Activated T-cell treated with anti-CD3 and anti-CD28 coated beads for 24 hours (primary cell): ENCODE results near the gene NHSL2.
"Not testable (repeated sequence)": the region's sequence is repeated elsewhere in the genome, so short reads cannot be mapped to it uniquely, and the experiment has no call there.

Experiments
- DNase-seq: peaks from one replicate; pipeline ENCODE4 v3.0.0-alpha.2; 2020; ENCODE audit warnings: low read depth

Gene NHSL2

DNA sequence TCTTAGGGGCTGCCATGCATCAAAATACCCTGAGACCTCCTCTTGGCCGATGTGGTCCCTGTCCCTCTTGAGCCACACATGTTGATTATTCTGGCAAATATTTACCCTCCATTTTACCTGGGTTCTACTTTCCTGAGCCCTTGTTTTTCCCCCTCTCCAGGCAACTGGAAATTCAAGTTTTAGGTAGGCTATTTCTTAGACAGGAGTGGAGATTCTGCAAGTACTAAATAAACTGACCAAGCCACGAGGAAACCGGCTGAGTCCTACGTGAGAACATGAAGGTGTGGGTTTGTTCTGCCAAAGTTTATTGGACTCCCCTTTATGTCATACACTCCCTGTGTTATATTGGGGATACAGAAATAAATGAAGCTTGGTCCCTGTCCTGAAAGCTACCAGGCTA is 133.0 kb downstream of the NHSL2 start:
- DNase-seq = no peak

DNA sequence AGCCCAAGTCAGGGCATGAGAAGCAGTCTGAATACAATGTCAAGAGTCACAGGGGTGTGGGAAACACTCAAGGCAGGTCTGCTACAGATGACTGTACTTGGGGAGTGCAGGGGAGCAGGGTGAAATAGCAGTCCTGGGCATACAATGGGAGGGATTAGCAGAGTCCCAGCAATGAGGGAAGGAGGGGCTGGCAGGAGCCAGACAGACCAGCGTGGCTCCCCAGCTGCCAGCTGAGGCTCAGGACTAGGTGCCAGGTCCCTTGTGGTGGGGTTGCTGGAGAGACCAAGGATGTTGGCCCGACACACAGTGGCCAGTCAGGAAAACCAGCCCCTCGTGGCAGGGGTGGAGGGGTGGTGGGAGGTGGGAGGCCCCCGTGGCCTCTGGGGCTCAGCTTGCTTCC is 134.5 kb downstream of the NHSL2 start:
- DNase-seq = no peak

DNA sequence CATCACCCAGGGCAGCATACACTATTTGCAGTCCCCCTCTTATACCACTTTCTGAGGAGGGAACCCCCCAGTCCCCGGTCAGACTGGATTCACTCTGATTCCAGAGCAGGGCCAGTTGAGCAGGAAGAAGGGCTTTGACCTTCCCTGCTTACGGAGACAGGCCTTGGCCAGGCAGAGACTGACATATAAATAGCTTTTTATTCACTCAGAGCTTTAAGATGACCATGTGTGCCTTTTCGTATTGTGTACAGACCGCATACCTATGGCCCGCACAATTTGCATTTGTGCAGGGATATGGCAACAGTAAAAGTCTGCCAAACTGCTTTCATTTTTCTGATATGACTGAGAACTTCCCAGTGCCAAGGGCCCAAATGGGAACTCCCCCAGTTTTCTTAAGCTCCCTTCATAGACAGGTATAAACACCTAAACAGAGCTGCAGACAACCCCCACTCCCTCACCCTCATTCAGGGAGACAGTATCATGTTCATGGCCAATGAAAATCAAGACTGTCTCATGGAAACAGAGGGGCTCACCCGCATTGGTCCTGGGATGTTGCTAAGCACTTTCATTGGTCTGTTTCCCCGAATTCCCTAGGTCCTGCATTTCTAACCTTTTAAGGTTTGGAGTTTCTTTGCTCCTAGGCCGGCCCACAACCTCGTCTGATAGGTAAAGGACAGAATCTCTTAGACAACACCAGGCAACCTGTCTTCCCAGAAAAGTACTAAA is 135.1 kb downstream of the NHSL2 start:
- DNase-seq = no peak

DNA sequence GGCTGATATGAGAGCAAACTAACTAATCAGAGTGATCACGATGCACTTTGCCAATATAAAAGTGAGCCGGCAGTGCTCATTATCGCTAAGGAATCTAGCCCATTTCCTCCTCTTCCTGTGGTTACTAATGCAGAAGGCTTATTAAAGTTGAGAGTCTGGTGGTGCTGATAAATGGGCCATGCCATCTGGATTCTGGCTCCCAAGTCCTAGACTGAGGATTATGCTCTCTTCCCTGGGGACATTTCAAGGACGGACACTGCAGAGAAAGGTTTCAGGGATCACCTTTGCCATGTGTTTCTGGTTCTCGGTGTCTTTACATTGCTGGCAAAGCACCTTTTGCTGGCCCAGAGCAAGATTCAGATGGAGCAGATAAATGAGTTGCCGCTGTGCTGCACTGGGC is 135.8 kb downstream of the NHSL2 start:
- DNase-seq = no peak

DNA sequence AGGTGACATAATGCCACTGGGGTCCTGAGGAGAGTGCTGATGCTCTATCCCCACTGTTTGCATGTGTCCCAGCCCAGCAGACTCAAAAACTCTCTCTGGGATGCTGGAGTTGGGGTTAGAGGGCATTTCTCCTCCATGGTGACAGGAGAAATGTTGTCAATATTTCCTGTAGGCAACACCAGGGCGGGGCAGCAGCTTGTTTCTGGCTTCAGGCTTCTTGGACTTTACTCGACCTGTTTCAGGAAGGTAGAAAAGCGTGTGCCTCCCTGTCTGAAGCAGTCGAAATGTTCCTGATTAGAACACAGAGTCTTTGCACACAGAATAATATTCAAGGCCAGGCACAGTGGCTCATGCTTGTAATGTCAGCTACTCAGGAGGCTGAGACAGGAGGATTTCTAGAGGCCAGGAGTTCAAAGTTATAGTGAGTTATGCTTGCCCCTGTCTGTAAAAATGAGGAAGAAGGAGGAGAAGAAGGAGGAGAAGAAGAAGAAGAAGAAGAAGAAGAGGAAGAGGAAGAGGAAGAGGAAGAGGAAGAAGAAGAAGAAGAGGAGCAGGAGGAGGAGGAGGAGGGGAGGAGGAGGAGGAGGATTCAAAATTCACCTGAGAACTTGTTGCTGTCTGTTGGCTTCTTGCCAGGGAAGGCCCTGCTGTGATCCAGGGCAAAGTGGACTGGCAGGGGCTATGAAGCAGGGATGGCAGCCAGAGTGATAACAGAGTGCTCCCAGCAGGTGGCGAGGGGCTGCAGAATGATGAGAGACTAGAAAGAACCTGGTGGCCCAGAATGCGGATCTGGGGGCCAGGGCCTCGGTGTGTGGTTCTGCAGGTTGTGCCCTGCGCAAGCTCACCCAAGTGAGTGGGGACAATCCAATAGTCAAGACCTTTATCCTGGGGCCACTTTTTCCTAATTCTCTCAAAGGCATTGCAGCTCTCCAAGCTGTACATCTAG is 138.1 kb downstream of the NHSL2 start:
- DNase-seq = no peak

DNA sequence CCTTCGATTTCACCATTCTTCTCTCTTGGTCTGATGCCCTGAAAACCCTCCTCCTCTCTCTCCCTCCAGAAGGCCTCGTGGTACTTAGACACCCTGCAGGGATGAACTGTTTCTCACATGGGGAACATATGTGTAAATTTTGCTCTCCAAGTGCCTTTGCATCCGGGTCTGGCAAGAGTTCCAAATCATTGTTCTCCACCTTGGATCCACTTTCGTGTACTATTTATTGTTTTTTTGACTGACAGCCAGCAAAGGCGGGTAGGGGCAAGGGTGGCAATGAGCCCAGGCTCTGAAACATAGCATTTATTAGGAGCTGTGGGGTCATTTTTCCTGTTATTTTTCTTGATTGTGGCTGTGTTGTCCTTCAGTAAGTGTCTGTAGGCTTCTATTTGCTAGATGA is 139.4 kb downstream of the NHSL2 start:
- DNase-seq = no peak

DNA sequence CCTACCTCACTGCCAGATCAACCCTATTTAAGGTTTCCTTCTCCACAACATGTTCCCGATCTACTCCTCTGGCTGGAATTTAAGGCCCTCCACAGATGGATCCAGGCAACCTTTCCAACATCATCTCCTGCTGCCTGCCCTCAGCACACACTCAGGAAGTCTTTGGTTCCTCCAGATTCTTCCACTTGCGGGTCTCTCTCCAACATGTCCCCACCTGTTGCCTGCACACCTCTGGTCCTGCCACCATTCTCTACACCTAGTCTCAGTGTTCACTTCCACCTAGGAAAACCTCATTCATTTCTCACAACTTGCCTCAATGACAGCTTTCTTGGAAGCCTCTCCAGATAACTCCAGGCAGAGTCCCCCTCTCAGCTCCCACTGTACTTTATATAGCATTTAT is 140.9 kb downstream of the NHSL2 start:
- no peak for DNase-seq

DNA sequence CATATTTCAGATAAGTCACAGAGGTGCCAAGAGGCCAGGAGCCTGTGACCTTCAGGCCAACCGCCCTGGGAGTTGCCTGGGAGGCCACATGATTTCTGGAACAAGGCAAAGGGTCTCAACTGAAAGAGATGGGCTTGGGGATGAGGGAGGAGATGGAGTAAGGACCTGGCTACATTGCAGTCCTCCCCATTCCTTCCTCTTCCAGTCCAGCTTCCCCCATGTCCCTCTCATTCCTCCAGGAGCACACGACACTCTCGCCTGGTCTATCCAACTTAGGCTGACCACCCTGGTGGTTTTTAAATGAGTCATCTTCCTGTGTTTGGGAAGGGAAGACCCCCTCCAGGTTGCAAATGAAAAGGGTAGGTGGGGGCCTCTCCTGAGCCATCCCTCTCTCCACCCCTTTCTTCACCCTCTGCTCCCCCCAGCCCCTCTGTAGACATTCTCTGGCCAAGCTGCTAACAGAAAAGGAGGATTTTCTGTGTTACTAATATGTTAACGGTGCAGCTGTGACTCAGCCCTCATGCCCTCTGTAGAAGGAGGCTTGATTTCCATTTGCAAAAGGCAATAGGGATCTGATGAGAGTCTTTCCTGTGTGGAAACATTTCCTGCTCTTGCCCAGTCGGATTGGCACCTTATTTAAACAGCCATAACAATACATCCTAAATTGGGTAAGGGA is 141.9 kb downstream of the NHSL2 start:
- DNase-seq = no peak

DNA sequence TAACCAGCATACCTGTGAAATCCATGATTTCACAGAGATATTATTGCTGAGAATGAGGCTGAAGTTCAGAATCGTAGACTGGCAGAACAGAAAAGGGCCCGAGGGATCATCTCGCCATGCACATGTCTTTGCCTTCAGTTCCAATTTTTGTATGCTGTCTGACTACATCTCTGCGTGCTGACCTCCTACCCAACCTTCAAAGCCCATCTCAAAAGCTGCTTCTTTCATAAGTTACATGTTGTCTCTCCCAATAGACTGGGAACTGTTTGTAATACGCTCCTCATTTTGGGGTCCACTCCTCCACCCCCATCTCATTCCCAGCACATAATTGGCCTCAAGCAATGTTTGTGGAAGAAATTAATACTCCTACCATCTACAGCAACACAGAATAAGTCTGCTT is 142.9 kb downstream of the NHSL2 start:
- no peak for DNase-seq

DNA sequence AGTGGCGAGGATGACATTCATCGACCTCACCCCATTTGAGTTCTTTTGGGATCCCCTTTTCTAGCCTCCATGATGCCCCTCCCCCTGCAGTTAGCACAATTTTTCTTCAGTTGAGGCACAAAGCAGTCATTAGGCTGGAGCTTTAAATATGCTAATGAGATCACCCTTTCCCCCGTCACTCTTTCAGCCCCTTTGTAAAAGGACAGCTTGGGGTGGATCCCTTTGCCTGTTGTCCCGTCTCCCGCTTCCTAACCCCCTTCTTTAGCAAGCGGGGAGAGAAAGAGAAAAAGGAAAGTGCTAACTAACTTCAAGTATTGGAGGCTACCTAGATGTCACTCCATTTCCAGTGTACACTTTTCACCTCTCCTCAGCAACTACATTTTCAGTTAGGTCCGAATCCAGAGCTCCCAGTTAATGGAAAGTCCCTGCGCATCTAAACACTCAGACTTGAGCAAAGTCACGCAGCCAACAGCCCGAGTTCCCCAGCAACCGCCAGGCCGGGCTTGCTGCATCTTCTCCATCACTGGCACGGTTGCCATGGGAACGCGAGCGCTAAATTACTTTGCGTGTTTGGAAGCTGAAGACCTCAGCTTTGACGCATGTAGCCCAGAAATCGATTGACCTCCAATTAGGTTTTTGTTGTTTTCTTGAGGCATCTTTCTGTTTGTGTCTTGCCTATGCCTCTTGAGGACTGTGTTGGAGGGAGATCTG is 144.3 kb downstream of the NHSL2 start:
- no peak for DNase-seq

DNA sequence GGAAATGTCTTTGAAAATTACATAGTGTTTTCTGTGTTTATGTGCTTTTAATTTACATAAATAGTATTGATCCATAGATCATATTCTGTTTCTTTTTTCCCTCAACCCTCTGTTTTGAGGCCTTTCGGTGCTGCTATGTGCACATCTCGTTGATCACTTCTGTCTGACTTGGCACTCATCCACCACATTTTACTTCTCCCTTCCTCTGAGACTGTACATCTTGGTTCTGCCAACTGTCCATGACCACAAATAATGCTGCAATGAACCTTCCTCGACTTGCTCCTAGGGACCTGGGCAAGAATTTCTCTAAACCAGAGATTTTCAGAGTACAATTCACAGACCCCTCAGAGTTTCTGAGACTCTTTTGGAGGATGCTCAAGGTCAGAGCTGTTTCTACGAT is 146.7 kb downstream of the NHSL2 start:
- DNase-seq = no peak

DNA sequence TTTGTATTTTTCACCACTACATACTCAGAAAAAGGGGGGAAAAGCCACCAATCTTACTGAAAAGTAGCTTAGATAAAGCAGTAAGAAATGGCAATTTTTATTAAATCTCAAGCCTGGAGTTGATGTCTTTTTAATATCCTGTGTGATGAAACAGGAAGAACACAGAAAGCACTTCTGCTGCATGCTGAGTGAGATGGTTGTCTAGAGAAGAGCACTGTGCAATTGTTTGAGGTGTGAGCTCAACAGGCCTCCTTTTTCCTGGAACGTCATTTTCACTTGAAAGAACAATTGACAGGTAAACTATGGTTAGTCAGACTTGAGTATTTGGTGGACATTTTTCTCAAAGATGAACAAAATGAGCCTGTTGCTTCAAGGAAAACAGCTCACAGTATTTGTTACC is 147.2 kb downstream of the NHSL2 start:
- no peak for DNase-seq

DNA sequence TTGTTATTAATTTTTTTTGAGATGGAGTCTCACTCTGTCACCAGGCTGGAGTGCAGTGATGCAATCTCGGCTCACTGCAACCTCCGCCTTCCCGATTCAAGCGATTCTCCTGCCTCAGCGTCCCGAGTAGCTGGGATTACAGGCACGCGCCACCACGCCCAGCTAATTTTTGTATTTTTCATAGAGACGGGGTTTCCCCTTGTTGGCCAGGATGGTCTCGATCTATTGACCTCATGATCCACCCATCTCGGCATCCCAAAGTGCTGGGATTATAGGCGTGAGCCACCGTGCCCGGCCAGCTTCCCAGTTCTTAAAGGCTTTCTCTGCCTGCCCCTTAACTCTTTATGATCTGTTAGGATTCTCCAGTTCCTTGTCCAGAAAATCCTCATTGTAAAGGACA is 147.7 kb downstream of the NHSL2 start:
- not testable (repeated sequence) for DNase-seq

DNA sequence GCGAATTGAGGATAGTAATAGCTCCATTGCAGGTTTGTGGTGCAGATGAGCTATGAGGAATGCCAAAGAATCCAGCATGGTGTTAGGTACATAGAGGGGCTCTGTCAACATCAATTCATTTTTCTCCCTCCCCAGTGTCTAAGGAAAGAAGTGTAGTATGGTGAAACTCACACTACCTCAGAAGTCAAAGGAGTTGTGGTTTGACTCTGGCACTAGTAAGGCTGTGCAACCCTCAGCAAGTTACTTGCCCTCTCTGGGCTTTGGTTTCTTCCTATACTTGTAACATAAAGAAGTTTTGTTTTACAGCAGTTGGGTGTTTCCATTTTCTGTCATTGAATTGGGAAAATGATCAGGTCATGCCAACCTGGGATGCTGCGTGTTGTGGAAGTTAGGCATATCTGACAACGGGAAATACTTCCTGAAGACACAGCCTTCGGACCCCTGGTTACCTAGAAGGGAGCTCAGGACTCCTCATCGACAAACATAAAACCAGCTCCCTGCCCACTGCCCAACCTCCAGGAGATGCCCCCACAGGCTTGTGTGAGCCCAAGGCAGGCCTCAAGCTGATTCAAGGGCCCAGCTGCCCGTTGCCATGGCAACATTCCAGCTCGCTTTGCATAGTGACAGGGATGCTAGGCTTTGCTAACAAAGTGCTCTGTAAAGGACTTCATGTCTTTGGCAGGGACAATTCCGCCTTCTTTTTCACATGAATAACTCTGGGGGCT is 149.7 kb downstream of the NHSL2 start:
- DNase-seq = no peak

DNA sequence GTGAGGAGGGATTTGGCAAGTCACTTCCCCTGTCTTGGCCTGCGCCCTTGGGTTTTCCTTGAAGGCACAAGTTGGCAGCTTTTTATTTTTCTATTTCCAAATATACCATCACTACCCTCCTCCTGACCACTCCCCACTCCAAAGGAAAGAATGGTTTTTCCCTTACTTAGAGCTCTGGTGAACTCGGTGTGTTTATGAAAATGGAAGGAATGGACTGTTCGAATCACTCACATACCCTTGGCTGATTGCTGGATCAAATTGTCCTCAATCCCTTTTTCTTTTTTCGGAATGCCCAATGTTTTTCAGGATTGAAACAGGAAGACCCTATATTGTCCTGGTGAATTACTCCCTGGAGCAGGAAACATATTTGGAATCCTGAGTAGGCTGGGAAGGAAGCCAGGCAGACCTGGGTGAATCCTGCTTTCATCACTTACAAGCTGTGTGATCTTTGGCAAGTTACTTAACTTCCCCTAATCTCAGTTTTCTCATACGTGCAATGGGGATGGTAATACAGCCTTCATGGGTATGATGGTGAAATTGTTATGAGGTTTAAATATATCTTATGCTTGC is 150.4 kb downstream of the NHSL2 start:
- no peak for DNase-seq

DNA sequence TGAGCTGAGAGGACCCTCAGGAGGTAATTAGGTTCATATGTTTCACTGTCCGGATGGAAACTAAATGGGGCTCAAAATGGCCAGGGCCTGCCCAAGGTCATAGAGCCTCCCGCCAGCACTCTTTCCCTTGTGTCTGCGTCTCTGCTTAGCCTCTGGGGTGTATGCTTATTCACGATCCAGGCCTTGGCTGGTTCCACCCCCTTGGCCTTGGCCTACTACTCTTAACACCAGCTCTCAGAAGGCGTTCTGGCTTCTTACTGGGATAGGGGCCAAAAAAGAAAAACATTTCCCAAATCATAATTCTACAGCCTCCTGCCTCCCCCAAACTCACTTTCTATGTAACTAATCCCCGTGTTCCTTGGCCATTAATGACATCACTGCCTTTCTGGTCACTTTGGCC is 152.3 kb downstream of the NHSL2 start:
- DNase-seq = no peak

DNA sequence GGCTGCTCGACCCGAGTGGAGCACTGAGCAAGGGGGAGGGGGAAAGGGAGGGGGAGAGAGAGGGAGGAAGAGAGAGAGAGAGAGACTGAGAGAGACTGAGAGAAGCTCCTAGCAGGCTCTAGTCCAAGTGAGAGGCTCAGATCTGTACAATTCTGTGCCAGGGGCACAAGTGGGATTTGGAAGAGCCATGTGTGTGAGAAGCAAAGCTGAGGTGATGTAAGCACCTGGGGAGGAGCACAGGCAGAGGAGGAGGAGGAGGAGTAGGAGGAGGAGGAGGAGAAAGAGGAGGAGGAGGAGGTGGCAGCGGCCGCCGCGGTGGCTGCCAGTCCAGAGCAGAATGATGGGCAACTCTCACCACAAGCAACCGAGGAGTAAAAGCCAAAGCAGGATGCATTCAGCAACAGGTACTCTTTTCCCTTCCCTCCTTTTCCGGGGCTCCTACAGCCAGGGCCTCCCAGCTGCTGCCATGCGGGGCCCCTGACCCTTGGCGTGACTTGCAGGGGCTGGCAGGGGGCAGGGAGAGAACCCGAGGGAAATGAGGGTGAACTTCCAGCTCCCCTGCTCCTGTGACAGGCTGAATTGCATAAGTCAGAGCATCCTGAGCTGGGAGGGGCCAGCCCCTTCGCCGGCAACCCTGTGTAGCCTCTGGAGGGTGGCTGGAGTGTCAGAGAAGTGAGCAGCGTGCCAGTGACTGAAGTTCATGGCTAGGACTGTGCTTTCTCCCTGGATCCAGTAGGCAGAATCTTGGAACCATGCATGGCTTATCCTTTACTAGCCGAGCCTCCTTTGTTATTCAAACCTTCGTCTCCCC is 158.9 kb downstream of the NHSL2 start:
- DNase-seq = no peak

DNA sequence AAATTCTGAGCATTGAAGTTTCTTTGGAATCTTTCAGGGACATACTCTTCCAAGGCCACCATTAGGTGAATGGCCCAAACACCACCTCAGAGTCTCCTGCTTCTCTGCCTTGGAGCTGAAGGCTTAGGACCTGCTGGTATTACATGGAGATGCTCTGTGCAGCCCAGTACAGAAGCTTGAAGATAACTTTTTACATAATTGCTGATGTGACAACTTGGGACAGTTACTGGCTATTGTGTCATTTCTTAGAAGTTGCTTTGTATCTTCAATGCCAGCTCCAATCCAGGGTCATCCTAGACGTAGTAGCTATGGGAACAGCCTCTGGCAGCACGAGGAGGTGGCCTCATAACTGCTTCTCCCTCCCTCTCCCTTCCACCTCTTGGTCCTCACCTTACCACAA is 160.6 kb downstream of the NHSL2 start:
- DNase-seq = no peak

DNA sequence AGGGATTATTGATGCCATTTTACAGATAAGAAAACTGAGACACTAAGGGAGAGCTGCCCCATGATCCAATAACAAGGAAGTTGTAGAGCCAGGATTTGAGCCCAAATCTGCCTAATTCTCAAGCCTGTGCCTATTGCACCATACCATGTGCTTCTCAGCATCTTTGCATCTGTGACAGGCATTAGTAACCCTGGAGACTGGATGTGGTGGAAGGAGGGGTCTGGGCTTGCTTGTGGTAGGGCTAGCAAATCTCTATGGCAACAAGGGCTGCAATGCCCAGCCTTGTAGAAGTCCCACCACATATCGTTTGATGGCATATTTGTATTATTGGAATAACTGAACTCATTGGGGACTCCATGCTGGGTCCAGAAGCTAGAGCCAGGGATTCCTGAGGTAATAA is 163.0 kb downstream of the NHSL2 start:
- no peak for DNase-seq

DNA sequence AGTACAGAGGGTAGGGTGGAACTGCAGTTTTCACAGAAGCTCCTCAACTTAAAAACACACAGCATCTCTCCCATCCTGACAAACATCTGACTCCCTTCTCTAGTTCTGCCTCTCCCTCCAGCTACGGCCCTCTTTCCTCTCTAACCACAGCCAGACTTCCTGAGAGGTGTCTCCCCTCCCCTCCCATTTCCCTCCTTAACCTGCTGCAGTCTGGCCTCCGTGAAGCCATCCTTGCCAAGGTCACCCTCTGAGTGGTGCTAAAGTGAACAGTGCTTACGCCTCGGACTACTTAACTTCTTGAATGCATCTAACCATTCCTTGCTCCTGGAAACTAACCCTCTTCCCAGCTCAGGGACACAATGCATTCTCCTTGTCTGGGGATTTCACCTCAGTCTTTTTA is 167.8 kb downstream of the NHSL2 start:
- DNase-seq = no peak
